ENCODE measurements around the gene CCDC78.
"Not testable (repeated sequence)": the region's sequence is repeated elsewhere in the genome, so short reads cannot be mapped to it uniquely, and the experiment has no call there.

Gene CCDC78

DNA sequence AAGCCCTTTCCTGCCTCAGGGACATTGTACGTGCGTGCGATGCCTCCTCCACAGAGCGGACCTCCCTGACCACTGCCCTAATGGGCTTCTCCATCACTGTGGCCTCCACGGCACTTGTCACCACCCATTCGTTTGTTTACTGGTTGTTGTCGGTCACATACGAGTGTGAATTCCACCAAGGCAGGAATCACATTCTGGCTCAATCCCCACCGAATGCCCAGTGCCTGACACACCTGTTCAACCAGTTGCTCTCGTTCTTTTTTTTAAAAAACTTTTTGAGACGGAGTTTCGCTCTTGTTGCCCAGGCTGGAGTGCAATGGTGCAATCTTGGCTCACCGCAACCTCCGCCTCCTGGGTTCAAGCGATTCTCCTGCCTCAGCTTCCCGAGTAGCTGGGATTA lies 35.0 kb downstream of the CCDC78 start:
- not testable (repeated sequence) for DNase-seq

DNA sequence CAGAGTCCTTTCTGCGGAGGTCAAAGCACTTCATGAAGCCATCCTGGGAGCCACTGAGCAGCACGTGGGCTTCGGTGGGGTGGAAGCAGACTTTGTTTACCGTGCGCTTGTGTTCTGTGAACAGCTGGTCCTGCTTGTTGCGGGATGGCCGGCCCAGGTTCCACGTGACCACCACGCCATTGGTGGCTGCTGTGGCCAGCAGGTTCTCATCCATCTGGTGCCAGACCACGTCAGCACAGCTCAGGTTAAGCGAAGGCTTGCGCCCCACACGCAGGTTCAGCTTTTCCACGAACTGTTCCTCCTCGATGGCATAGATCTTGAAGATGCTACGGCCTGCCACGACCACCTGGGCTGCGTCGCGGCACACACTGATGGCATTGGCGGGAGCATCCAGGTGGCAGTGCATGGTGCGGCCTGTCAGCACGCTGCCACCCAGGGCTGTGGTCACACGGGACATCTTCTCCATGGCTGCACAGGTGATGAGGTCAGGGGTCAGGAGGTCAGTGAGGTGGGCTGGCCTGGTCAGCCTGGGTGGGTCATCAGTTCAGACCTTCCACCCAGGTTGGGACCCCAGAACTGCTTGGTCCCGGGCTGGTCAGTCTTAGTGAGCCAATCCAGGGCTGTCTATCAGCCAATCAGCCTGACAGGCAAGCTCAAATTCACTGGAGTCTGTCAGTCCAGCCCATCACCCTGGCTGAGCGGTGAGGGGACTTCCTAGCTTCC lies 36.9 kb downstream of the CCDC78 start:
- DNase-seq: no peak

DNA sequence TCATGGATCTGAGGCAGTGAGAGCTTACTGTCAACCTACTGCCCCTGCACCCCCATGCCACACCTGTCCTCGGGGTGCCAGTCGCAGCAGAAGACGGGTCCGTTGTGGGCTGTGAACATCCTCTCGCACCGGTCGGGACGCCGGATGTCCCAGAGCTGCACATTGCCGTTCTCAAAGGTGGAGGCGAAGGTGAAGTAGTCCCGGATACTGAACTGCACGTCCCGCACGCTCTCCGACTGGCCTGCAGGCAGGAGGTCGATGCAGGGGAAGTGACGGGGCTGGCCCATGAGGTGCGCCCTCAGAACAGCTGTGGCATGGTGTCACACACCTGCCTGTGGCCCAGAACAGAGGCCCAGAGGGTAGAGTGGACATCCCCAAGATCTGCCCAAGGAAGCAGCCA lies 38.7 kb downstream of the CCDC78 start:
- DNase-seq: no peak

DNA sequence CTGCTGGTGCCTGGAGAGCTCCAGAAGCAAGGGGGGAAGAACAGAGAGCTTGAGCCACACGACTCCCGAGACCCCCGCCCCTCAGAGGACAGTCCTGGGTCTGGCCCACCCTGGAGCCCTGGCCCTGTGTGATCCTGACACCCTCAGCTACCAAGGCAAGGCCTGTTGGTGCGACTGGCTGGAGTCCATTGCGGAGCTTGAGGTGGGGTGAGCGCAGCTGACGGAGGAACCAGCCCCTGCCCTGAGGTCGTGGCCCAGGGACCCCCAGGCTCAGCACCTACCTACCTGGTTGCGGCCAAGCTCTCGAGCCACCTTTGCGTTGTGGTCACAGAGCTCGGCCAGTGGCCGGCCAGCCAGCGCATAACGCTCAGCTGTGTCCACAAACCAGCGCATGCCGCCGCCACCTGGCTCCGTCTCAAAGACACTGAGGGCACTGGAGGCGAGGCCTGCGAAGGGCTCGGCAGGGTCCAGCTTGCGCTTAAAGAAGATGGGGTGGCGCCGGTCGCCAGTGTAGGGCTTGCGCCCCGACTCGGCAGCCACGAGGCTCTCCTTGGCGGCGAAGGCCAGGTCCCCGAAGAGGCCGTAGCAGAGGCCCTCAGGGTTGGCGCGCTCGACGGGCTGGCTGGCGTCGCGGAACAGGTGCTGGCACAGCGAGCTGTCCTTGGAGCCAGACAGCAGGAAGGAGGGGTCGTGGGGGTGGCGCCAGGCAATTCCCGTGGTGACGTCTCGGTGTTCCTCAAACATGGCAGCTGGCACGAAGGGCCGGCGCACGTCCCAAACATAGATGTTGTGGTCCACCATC lies 39.6 kb downstream of the CCDC78 start:
- no peak for DNase-seq

DNA sequence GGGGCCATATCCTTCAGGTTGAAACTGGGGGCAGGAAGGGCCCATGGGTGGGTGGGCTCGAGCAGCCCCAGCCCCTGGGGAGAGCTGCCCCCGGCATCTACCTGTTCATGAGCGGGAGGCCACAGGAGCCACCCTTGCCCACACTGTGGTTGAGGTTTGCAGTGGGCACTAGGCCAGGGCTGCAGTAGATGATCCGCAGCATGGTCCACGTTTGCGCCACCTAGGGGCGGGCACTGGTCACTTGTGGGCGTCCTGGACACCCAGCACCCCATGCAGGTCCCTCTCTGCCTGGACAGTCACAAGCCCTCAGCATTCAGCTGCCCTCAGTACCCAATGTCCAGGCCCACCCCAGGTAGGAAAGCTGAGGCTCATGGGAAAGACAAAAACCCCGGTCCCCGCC lies 40.3 kb downstream of the CCDC78 start:
- peak; percentile 39 for DNase-seq

DNA sequence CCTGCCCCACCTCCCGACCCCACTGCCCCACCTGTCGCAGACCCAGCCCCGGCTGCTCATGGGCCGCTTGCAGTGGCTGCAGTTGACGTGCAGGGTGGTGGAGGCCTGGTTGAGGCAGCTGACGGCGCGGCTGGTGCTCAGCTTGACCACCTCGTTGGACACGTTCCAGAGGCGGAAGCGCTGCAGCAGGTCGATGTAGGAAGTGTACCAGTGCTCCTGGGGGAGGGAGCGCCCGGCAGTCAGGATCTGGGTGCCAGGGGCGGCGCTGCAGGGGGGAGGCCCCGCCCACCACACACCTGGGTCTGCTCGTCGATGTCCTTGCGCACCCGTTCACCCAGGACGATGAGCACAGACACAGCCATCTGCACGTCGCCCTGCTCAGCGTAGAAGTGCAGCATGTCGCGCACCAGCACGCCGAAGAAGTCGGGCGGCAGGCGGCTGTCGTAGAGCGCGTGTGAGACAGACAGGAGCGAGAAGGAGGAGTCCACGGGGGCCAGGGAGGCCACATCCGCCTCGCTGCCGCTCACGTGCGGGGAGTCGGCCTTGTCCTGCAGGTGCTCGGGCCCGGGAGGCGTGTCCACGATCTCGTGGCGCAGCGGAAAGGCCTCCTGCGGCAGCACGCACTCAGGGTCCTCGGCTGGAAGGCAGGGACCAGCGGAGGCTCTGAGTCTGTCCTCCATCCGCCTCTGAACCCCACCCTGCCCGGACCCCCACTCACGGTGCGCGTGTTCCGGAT lies 41.1 kb downstream of the CCDC78 start:
- no peak for DNase-seq

DNA sequence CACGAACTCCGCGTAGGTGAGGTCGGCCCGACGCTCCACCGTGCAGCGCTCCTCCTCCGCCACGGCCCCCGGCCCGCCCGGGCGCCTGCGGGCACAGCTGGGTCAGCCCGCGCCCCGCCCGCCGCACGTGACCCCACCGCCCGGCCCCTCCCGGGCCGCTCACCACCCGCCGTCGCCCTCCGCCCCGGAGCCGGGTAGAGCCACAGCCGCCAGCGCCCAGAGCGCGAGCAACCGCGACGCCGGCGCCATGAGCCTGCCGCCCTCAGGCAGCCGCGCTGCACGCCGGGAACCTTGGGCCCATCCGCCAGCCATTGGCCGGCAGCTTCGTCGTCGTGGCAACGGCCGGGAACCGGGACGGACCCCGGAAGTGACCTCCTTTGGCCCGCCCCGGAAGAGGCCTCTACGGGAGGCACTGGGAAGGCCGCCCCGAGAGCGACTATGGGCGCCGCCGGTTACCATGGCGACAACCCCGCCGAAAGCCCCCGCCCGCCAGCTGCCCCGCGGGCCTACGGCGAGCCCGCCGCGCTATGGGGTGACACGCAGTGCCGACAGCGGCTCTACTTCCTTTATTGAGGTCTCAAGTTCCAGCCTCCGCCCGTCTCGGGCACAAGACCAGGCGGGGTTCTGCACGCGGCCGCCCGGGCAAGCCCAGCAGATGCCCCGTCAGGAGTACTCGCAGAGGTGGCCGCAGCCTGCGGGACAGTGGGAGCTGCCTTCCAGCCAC lies 42.0 kb downstream of the CCDC78 start, which contains the start of gene JMJD8:
TSS of gene JMJD8 (minus strand) at position 264 of the 724 bp plus-strand sequence. CDS start at position 249, 15 bp downstream.
- peak; percentile 95 for DNase-seq

DNA sequence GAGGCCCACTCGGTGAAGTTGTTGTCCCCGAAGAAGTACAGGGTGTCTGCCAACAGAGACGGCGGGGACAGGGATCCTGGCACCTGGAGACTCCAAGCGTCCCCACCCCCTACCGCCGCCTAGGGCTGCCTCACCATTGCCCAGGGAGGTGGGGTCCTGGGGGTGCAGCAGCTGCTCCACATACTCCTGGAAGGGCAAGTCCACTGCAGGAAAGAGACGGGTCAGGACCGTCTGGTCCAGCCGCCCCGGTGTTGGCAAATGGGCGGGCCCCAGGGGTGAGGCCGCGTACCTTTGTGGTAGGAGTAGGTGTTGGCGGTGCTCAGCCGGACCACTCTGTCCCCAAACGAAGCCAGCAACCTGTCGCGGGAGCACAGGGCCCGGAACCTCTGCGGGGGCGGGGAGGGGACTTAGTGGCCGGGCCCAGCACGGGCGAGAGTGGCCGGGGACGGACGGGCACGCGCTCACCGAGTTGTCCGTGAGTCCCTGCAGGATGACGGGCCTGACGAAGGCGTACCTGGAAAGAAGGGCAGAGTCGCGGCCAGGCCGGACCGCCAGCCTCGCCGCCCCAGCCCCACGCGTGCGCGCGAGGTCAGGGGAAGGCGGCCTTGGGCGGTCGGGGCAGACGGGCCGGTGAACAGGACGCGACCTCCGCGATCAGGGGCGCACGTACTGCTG lies 42.7 kb downstream of the CCDC78 start:
- DNase-seq: no peak

DNA sequence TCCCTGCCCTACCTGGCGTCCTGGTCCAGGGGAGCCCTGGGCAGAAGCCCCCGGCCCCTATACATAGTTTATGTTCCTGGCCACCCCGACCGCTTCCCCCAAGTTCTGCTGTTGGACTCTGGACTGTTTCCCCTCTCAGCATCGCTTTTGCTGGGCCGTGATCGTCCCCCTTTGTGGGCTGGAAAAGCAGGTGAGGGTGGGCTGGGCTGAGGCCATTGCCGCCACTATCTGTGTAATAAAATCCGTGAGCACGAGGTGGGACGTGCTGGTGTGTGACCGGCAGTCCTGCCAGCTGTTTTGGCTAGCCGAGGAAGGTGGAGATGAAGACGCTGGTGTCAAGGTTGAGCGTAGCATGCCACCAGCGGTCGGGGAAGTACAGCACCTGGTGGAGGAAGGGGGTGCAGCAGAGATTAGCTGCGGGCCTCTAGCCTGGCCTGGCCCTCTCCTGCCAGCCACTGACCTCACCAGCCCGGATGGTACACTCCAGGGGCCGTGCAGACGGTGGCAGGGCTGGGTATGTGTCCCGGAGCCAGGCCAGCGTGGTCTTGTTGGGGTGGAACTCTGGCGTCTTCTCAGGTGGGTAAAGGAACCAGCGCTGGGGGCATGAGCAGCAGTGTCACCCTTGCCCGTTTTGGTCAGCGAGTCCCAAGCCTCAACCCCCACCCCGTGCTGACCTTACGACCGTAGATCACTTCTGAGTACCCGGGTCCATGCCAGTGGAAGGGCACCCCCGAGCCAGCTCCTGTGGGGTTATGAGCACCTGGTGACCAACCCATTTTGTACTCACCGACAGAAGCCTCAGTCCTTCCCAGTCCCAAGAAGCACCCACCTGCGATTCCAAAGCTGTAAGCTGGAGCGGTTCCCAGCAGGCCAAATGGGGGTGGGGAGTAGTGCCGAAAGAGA lies 43.5 kb downstream of the CCDC78 start:
- DNase-seq: no peak

DNA sequence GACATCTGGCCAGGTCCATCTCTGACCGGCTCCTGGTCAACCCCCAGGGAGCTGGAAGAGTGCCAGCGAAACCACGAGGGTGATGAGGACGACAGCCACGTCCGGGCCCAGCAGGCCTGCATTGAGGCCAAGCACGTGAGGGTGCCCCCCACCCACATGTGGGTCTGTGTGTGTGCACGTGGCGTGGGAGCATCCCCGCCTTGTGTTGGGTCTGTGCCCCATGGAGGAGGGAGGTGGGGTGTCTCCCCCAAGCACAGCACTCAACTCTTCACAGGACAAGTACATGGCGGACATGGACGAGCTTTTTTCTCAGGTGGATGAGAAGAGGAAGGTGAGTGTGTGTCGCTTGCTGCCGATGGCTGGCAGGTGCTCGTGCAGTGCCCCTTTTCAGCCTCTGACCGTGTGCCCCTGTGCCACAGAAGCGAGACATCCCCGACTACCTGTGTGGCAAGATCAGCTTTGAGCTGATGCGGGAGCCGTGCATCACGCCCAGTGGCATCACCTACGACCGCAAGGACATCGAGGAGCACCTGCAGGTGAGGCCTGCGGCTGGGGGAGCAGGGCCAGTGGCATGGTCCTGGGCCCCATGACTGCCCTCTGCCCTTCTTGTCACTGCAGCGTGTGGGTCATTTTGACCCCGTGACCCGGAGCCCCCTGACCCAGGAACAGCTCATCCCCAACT lies 44.4 kb downstream of the CCDC78 start:
- DNase-seq: no peak

DNA sequence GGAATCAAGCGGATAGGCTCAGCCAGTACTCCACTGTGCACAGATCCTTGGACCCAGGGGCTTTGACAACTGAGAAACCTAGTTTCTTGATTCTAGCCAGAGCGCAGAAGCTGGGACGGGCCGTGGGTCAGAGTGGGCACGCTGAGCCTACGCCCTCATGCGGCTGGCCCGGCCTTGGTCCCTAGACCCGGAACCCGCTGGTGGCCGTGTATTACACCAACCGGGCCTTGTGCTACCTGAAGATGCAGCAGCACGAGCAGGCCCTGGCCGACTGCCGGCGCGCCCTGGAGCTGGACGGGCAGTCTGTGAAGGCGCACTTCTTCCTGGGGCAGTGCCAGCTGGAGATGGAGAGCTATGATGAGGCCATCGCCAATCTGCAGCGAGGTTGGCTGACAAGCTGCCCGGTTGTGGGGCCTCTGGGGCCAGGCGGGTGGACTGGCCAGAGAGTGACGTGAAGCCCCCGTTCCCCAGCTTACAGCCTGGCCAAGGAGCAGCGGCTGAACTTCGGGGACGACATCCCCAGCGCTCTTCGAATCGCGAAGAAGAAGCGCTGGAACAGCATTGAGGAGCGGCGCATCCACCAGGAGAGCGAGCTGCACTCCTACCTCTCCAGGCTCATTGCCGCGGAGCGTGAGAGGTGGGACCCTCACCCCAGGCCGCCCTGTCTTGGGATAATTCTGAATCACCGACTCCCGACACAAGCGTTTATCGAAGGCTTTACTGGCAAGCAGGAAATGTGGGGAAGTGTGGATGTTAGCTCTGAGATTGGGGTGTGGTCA lies 45.1 kb downstream of the CCDC78 start:
- peak; percentile 30 for DNase-seq

DNA sequence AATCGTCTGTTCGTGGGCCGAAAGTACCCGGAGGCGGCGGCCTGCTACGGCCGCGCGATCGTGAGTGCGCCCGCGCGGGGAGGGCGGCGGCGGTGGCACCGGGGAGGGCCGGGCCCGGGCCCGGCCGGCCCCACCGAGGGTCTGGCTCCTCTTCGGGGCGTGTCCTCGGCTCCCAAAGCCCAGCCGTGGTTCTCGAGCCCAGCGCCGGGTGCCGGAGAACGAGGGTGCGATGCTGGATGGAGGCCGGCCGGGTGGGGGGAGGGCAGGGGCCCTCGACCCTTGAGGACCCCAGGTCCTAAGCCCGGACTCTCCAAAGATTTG lies 45.7 kb downstream of the CCDC78 start:
- DNase-seq: no peak

DNA sequence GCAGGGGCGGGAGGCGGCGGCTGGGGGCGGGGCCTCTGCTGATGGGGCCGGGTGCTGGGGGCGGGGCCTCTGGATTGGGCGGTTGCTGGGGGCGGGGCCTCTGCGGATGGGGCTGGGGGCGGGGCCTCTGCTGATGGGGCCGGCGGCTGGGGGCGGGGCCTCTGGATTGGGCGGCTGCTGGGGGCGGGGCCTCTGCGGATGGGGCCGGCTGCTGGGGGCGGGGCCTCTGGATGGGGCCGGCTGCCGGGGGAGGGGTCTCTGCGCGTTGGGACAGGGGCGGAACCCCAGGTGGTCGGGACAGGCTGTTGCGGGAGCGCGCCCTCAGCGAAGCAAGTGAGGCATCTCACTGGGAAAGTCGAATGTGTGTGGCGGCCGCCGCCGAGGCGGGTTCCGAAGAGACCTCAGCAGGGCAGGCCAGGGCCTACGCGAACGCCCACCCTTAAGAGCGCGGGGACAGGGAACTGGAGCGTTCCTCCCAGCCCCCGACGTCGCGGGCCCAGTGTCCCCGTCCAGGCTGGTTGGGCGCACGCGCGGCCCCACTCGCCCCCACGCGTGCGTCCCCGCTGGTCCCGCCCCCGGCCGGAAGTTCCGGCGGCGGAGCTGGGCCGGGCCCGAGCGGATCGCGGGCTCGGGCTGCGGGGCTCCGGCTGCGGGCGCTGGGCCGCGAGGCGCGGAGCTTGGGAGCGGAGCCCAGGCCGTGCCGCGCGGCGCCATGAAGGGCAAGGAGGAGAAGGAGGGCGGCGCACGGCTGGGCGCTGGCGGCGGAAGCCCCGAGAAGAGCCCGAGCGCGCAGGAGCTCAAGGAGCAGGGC lies 46.2 kb downstream of the CCDC78 start, which contains the start of gene STUB1:
TSS of gene STUB1 (plus strand) at position 597 of the 811 bp plus-strand sequence. CDS start at position 713, 116 bp downstream.
- peak; percentile 85 for DNase-seq

DNA sequence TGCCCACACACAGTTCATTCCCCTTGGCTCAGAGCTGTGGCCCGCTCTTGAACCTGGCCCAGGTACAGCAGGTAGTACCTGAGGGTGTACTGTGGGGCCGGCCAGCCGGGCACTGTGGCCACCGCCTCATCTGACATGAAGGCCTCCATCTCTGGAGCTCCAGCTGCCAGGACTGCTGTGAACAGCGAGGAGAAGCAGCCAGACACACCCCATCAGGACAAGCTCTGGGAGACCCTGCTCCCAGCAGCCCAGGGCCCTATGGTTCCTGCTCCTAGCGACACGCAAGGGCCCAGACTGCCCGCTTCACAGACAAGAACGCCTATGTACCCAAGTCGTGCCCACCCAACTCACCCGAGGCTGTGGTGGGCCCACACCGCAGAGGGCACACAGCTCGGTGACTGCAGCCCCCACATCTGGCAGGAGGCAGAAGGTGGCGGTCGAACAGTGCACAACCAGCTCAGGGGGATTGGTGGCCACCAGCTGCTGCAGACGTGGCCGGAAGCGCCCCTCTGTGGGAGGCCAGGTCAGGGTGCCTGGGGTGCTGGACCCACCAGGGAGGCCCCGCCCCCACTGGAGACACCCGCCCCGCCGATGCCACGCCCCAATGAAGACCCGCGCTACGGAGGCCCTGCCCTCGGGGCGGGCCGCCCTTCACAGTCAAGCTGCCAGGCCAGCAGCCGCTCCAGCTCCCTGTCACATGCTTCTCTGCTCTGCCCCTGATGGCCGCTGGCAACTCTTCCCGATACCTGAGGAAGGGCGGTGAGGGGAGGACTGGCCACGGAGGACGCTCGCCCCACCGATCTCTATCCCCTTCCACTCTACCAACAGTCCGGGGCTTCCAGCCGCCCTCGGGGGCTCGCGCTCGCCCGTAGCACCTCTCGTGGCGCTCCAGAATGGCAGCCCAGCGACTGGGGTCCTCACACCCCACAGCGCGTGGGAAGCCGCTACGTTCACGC lies 47.1 kb downstream of the CCDC78 start:
- peak; percentile 65 for DNase-seq

DNA sequence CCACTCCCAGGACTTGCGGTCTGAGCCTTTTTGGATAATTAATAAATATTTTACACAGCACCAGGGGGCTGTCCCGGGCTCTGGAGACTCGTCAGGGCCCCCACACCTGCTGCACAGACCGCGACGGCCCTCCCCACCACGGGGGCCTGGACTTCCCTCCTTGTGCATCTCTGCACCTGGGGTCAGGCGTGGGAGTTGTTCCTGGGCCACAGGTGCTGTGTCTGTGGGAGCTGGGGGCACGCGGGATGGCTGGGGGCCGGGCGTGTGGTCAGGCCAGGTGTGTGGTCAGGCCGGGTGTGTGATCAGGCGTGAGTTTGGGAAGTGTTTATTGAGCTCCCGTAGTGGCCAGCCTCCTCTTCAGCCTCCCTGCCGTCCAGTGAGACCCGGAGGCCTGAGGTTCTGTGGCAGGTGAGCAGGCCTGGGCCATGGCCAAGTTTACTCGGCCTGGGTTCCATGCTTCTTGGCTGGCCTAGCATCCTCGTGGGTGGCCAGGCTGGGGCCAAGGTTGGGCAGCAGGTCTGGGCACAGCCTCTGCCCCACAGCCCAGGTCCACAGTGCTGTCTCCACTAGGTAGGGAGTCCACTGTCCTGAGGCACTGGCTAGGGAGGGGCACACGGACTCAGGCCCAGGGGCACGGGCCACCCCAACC lies 47.9 kb downstream of the CCDC78 start:
- no peak for DNase-seq

DNA sequence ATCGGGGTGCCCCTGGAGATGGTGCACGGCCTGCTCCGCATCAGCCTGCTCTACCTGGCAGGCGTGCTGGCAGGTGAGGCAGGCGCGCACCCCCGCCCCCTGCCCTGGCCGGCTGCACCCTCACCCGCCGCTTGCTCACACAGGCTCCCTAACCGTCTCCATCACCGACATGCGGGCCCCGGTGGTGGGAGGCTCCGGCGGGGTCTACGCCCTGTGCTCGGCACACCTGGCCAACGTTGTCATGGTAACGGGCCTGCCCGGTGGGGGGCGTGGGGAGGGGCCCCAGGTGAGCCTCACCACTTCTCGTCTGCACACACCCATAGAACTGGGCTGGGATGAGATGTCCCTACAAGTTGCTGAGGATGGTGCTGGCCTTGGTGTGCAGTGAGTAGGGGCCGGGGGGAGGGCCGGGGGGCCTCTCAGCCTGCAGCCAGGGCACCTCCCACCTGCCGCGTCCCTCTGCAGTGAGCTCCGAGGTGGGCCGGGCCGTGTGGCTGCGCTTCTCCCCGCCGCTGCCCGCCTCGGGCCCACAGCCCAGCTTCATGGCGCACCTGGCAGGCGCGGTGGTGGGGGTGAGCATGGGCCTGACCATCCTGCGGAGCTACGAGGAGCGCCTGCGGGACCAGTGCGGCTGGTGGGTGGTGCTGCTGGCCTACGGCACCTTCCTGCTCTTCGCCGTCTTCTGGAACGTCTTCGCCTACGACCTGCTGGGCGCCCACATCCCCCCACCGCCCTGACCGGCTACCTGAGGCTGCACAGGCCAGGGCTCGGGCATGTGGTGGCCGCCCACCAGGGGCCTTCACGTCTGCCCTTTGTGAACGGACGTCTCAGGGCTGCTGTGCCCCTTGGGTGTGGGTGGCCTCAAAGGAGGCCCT lies 48.7 kb downstream of the CCDC78 start:
- no peak for DNase-seq

Data from fibroblast of skin of right biceps (primary cell).